ENCODE data around the gene PI4KA.
"Not testable (repeated sequence)": the region's sequence is repeated elsewhere in the genome, so short reads cannot be mapped to it uniquely, and the experiment has no call there.

PI4KA gene

DNA sequence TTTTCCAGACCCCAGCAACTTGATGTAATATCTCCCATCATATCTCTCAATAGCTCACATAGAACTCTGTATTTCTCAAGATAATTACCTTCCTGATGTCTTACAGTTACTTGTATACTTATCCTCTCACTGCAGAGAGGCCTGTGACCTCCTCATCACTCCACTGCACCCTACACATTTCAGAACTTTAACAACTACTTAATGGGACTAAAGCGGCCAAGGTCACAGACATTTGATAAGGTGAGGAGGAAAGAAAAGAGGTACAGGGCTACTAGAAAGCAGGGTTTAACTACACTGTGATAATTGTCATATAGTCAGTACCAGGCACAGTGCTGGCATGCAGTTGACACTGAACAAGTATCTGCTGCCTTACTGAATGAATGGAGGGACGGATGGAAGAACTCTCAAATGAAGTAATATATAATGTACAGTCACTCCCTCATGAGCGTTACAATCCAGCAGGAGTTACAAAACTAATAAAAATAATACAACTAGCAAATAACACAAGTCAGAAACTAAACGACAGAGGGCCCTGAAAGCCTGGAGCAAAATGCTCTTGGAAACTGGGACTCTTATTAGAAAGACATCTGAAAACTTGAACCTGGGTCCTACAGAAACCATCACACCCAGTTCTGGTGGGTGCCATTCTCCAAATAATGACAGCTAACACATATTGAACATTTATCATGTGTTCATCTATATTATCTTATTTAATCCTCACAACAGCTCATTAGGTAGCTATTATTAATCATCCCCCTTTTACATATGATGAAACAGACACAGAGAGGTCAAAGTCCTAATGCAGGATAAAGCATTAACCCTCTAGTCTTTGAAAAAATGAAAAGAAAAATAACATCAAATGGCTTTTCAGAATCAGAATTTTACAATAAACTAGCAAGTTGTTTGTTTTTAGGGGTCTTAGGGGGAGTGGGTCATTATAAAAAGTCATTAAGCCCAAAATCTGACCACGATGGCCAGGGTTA is 14.3 kb downstream of the PI4KA start:
- no peak for DNase-seq

DNA sequence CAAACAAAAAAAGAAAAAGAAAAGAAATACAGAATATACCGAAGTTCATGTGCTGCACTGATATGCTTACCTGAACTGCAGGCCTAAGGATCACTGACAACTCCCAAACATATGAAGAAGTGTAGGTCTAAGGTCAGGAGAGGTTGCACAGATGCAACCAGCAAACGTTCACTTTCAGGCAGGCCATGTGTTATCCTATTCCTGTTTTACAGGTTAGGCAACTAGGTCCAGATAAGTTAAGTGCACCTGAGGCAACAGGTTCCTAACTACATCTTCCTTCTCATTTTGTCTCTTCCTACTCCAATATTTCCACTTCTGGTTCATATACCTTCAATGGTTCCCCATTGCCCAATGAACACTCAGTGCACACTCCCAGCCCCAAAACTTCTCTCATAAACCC is 15.1 kb downstream of the PI4KA start:
- DNase-seq: peak; percentile 35

- no peak for DNase-seq
These were observed 17.8 kb downstream of the PI4KA start for GRCh38 chr22:20840646-20841371.

GRCh38 chr22:20839837-20840645 is 18.6 kb downstream of the PI4KA start:
- DNase-seq: no peak

GRCh38 chr22:20839354-20839753 is 19.3 kb downstream of the PI4KA start:
- not testable (repeated sequence) for DNase-seq

- no peak for DNase-seq
These were observed 21.4 kb downstream of the PI4KA start for GRCh38 chr22:20836987-20837823.

- DNase-seq: no peak
These were observed 23.9 kb downstream of the PI4KA start for GRCh38 chr22:20834725-20835124.

DNA sequence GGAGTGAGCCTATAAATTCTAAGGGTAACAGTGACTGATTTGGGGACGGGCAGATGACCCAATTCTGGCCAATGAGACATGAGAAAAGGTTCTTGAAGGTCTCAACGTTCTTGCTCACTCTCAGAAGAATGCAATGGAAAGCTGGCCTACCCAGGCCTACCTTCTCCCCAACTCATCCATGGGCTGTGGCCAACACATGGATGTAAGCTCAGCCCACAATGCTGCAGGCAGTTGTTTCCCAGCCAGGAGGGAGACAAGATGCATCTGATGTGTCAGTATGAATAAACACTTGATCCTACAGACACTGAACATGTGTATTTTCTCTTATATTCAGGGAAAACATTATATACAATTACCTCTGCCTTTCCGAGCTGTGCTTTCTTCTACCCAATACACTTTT is 24.4 kb downstream of the PI4KA start:
- no peak for DNase-seq

DNA sequence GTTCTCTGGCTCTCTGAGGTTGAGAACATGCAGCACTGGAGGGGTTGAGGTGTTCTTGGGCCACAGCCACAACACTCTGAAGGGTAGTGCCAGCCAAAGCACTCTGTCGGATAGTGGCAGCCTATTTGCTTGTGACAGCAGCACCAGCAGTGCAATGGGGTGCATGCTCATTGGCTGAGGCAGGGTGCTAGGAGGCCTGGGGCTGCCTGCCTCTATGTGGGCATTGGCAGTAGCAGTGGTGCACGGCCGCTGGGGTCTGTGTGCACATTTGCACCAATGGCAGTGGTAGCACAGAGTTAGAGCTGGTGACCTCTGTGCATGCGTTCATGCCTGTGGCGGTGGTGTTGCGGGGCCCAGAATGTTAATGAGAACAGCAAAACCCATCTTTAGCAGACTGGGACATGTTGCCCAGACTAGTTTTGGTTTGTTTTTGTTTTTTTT is 25.4 kb downstream of the PI4KA start:
- no peak for DNase-seq

DNA sequence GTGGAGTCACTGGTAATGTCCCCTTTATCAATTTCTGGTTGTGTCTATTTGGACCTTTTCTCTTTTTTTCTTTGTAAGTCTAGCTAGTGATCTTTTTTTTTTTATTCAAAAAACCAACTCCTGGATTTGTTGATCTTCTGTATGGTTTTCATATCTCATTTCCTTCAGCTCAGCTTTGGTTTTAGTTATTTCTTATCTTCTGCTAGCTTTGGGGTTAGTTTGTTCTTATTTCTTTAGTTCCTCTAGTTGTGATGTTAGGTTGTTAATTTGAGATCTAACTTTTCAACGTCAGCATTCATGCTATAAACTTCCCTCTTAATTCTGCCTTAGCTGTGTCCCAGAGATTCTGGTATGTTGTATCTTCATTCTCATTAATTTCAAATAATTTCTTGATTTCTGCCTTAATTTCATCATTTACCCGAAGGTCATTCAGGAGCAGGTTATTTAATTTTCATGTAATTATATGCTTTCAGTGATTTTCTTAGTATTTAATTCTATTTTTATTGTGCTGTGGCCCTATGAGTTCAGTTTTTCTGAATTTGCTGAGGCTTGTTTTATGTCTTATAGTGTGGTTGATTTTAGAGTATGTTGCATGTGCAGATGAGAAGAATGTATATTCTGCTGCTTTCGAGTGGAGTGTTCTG is 29.0 kb downstream of the PI4KA start:
- no peak for DNase-seq

GRCh38 chr22:20826373-20827152 is 32.0 kb downstream of the PI4KA start:
- DNase-seq: not testable (repeated sequence)

- no peak for DNase-seq
These were observed 33.0 kb downstream of the PI4KA start for GRCh38 chr22:20825624-20826023.

- DNase-seq: not testable (repeated sequence)
These were observed 33.4 kb downstream of the PI4KA start for GRCh38 chr22:20825216-20825615.

- no peak for DNase-seq
These were observed 35.3 kb downstream of the PI4KA start for GRCh38 chr22:20823264-20823663.

DNA sequence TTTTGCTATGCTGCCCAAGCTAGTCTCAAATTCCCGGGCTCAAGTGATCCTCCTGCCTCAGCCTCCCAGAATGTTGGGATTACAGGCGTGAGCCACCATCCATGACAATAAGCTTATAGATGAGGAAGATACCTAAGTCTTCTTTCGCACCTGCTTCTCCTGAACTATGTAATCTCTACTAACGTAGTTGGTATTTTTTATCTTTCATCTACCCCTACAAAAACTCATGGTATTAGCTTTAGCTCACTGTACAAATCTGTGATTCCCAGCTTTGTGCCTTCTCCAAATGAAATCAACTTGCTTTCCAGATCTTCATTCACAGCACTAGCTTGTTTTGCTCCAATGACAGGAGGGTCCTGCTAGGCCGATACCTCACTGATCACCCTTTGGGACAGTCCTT is 36.4 kb downstream of the PI4KA start:
- DNase-seq: no peak

GRCh38 chr22:20821717-20822239 is 36.8 kb downstream of the PI4KA start:
- not testable (repeated sequence) for DNase-seq

- DNase-seq: no peak
These were observed 39.1 kb downstream of the PI4KA start for GRCh38 chr22:20819471-20819870.

- no peak for DNase-seq
These were observed 40.1 kb downstream of the PI4KA start for GRCh38 chr22:20818471-20818870.

- DNase-seq: no peak
These were observed 42.1 kb downstream of the PI4KA start for GRCh38 chr22:20816559-20816958.

DNA sequence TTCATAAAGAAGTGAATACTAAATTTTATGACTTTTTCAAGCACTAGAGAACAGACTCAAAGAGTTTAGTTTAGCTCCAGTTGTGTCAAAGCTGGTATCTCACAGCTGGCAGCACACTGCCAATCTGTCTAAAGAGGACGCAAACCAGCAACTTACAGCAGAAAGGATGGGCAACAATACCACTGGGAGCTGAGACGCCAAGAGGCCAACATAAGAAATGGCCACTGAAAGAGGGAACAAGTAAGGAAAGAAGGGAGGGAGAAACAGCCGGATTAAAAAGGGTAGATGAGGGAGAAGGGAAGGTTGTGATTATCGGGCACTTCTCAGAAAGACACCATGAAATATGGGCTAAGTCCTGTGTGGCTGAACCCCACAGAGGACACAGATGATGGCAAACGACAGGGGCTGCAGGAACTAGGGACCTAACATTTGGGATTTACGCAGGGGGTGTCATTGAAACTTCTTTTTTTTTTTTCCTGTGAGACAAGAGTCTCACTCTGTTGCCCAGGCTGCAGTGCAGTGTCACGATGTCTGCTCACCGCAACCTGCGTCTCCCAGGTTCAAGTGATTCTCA is 43.0 kb downstream of the PI4KA start:
- no peak for DNase-seq
